ENCODE results near the gene LRRC37B.
"Not testable (repeated sequence)": the region's sequence is repeated elsewhere in the genome, so short reads cannot be mapped to it uniquely, and the experiment has no call there.

LRRC37B gene

GRCh38 chr17:32042266-32042665 lies 35.1 kb downstream of the LRRC37B start:
- not testable (repeated sequence) for DNase-seq

- not testable (repeated sequence) for DNase-seq
These were observed 38.4 kb downstream of the LRRC37B start for GRCh38 chr17:32045611-32046010.

GRCh38 chr17:32047663-32048062 lies 40.5 kb downstream of the LRRC37B start:
- not testable (repeated sequence) for DNase-seq

GRCh38 chr17:32054985-32055384 lies 47.8 kb downstream of the LRRC37B start:
- DNase-seq = not testable (repeated sequence)

GRCh38 chr17:32055425-32055824 lies 48.2 kb downstream of the LRRC37B start:
- not testable (repeated sequence) for DNase-seq

GRCh38 chr17:32056500-32056899 lies 49.3 kb downstream of the LRRC37B start:
- not testable (repeated sequence) for DNase-seq

GRCh38 chr17:32057460-32058105 lies 50.4 kb downstream of the LRRC37B start:
- not testable (repeated sequence) for DNase-seq

GRCh38 chr17:32060695-32061094 lies 53.5 kb downstream of the LRRC37B start:
- not testable (repeated sequence) for DNase-seq

- DNase-seq = not testable (repeated sequence)
These were observed 54.7 kb downstream of the LRRC37B start for GRCh38 chr17:32061840-32062239.

GRCh38 chr17:32064091-32064490 lies 56.9 kb downstream of the LRRC37B start:
- DNase-seq = not testable (repeated sequence)

GRCh38 chr17:32066123-32066680 lies 59.0 kb downstream of the LRRC37B start:
- not testable (repeated sequence) for DNase-seq

- peak; percentile 45 for DNase-seq
These were observed 59.9 kb downstream of the LRRC37B start for GRCh38 chr17:32066863-32067642.

- not testable (repeated sequence) for DNase-seq
These were observed 61.9 kb downstream of the LRRC37B start for GRCh38 chr17:32069067-32069466.

GRCh38 chr17:32071961-32072360 lies 64.8 kb downstream of the LRRC37B start:
- not testable (repeated sequence) for DNase-seq

GRCh38 chr17:32073131-32073530 lies 65.9 kb downstream of the LRRC37B start:
- DNase-seq = not testable (repeated sequence)

GRCh38 chr17:32079753-32080152 lies 72.6 kb downstream of the LRRC37B start:
- peak; percentile 45 for DNase-seq

- DNase-seq = not testable (repeated sequence)
These were observed 76.4 kb downstream of the LRRC37B start for GRCh38 chr17:32083550-32083979.

- not testable (repeated sequence) for DNase-seq
These were observed 77.1 kb downstream of the LRRC37B start for GRCh38 chr17:32084003-32084941.

- not testable (repeated sequence) for DNase-seq
These were observed 78.0 kb downstream of the LRRC37B start for GRCh38 chr17:32084942-32085829.

GRCh38 chr17:32086833-32087232 lies 79.7 kb downstream of the LRRC37B start:
- not testable (repeated sequence) for DNase-seq

- not testable (repeated sequence) for DNase-seq
These were observed 84.9 kb downstream of the LRRC37B start for GRCh38 chr17:32092062-32092461.

Data from activated effector memory CD4-positive, alpha-beta T cell treated with Interleukin-2 at 50 U/mL for 16 hours (primary cell).